IPS-18a (cell line): ENCODE results near the gene SIPA1L3.

Source experiments
- H3K27ac ChIP-seq: one replicate; pipeline ENCODE4 v1.5.1; 2013; ENCODE audit warnings: low read length
- H3K27me3 ChIP-seq: one replicate; pipeline ENCODE4 v1.6.1; 2013; ENCODE audit warnings: mild to moderate bottlenecking, low read length; ENCODE audit not compliant: control insufficient read depth, insufficient read depth
- H3K36me3 ChIP-seq: one replicate; pipeline ENCODE4 v1.6.1; 2013; ENCODE audit warnings: low read depth, low read length; ENCODE audit not compliant: control insufficient read depth
- H3K4me1 ChIP-seq: one replicate; pipeline ENCODE4 v1.6.1; 2013; ENCODE audit warnings: low read depth, low read length; ENCODE audit not compliant: control insufficient read depth
- H3K4me3 ChIP-seq: one replicate; pipeline ENCODE4 v1.5.1; 2013; ENCODE audit warnings: low read length
- H3K9ac ChIP-seq: one replicate; pipeline ENCODE4 v1.6.1; 2013; ENCODE audit warnings: mild to moderate bottlenecking, low read length, moderate library complexity
- H3K9me3 ChIP-seq: one replicate; pipeline ENCODE4 v1.6.1; 2013; ENCODE audit warnings: low read depth, low read length; ENCODE audit not compliant: control insufficient read depth

The SIPA1L3 gene

GRCh38 chr19:38005224-38005614 is 98.2 kb downstream of the SIPA1L3 start:
- Histone ChIP-seq H3K9ac (peak overlapping the region; percentile 55), H3K27me3 (no peaks in the 10 kb centered on the region), H3K9me3 (no peaks in the 10 kb centered on the region), H3K36me3 (no peaks in the 10 kb centered on the region), H3K27ac (no peak overlapping the region), H3K4me1 (peaks cover 34% of the 10 kb centered on the region), H3K4me3 (peak overlapping the region; percentile 28)

GRCh38 chr19:38006361-38007045 is 99.5 kb downstream of the SIPA1L3 start:
- Histone ChIP-seq H3K27me3 (no peaks in the 10 kb centered on the region), H3K36me3 (no peaks in the 10 kb centered on the region), H3K4me3 (no peak overlapping the region), H3K27ac (no peak overlapping the region), H3K4me1 (peaks cover 34% of the 10 kb centered on the region), H3K9ac (no peak overlapping the region), H3K9me3 (no peaks in the 10 kb centered on the region)

- Histone ChIP-seq H3K36me3 (no peaks in the 10 kb centered on the region), H3K9me3 (no peaks in the 10 kb centered on the region), H3K27me3 (no peaks in the 10 kb centered on the region), H3K9ac (no peak overlapping the region), H3K27ac (no peak overlapping the region), H3K4me3 (no peak overlapping the region), H3K4me1 (peaks cover 26% of the 10 kb centered on the region)
Observed at GRCh38 chr19:38009650-38010242, 102.7 kb downstream of the SIPA1L3 start.

GRCh38 chr19:38011426-38011825 is 104.4 kb downstream of the SIPA1L3 start:
- H3K9ac ChIP-seq = no peak overlapping the region
- H3K27me3 ChIP-seq = no peaks in the 10 kb centered on the region
- no peak overlapping the region for H3K27ac ChIP-seq
- no peaks in the 10 kb centered on the region for H3K36me3 ChIP-seq
- no peaks in the 10 kb centered on the region for H3K9me3 ChIP-seq
- no peak overlapping the region for H3K4me3 ChIP-seq
- H3K4me1 ChIP-seq = peaks cover 14% of the 10 kb centered on the region

GRCh38 chr19:38012290-38012689 is 105.3 kb downstream of the SIPA1L3 start:
- H3K4me3 ChIP-seq = no peak overlapping the region
- peak overlapping the region; percentile 3 for H3K9ac ChIP-seq
- no peaks in the 10 kb centered on the region for H3K27me3 ChIP-seq
- no peaks in the 10 kb centered on the region for H3K36me3 ChIP-seq
- peaks cover 14% of the 10 kb centered on the region for H3K4me1 ChIP-seq
- H3K27ac ChIP-seq = no peak overlapping the region
- no peaks in the 10 kb centered on the region for H3K9me3 ChIP-seq

GRCh38 chr19:38012944-38013343 is 105.9 kb downstream of the SIPA1L3 start:
- Histone ChIP-seq H3K27ac (no peak overlapping the region), H3K9me3 (no peaks in the 10 kb centered on the region), H3K4me3 (no peak overlapping the region), H3K9ac (peak overlapping the region; percentile 3), H3K27me3 (no peaks in the 10 kb centered on the region), H3K36me3 (no peaks in the 10 kb centered on the region), H3K4me1 (peaks cover 14% of the 10 kb centered on the region)

- Histone ChIP-seq H3K36me3 (no peaks in the 10 kb centered on the region), H3K4me3 (no peak overlapping the region), H3K27ac (no peak overlapping the region), H3K27me3 (no peaks in the 10 kb centered on the region), H3K4me1 (peaks cover 14% of the 10 kb centered on the region), H3K9me3 (no peaks in the 10 kb centered on the region), H3K9ac (no peak overlapping the region)
Observed at GRCh38 chr19:38013913-38014580, 107.0 kb downstream of the SIPA1L3 start.

GRCh38 chr19:38015216-38015615 is 108.2 kb downstream of the SIPA1L3 start:
- no peaks in the 10 kb centered on the region for H3K27me3 ChIP-seq
- H3K36me3 ChIP-seq = no peaks in the 10 kb centered on the region
- no peak overlapping the region for H3K9ac ChIP-seq
- no peaks in the 10 kb centered on the region for H3K9me3 ChIP-seq
- H3K4me3 ChIP-seq = no peak overlapping the region
- H3K27ac ChIP-seq = no peak overlapping the region
- H3K4me1 ChIP-seq = peaks cover 14% of the 10 kb centered on the region

- H3K4me1 ChIP-seq = peaks cover 14% of the 10 kb centered on the region
Observed at GRCh38 chr19:38015761-38016160, 108.8 kb downstream of the SIPA1L3 start.

GRCh38 chr19:38017401-38018151 is 110.6 kb downstream of the SIPA1L3 start:
- Histone ChIP-seq H3K4me3 (no peak overlapping the region), H3K4me1 (peaks cover 9% of the 10 kb centered on the region), H3K27me3 (no peaks in the 10 kb centered on the region), H3K9ac (no peak overlapping the region), H3K36me3 (no peaks in the 10 kb centered on the region), H3K9me3 (no peaks in the 10 kb centered on the region), H3K27ac (no peak overlapping the region)

More at GRCh38 chr19:38015761-38016160, 108.8 kb downstream of the SIPA1L3 start:
- Histone ChIP-seq H3K9me3 (no peaks in the 10 kb centered on the region), H3K4me3 (no peak overlapping the region), H3K27ac (no peak overlapping the region), H3K36me3 (no peaks in the 10 kb centered on the region), H3K27me3 (no peaks in the 10 kb centered on the region), H3K9ac (no peak overlapping the region)

- Histone ChIP-seq H3K9ac (no peak overlapping the region), H3K27ac (no peak overlapping the region), H3K27me3 (no peaks in the 10 kb centered on the region), H3K36me3 (no peaks in the 10 kb centered on the region), H3K9me3 (no peaks in the 10 kb centered on the region), H3K4me3 (no peak overlapping the region), H3K4me1 (no peaks in the 10 kb centered on the region)
Observed at GRCh38 chr19:38018694-38019395, 111.8 kb downstream of the SIPA1L3 start.
